Gastroesophageal sphincter (tissue), 3 donors: ENCODE measurements around the gene SLC16A6.

Experiments used
- CTCF ChIP-seq, 4 experiments: fragments of 200-600 bp in 2 of 4; fragments of 450-650 bp in 2 of 4; sonication (generic) in 1 of 4; IDR thresholded peaks; one replicate each; pipeline ENCODE4 v1.5.1; 2017 to 2019; ENCODE audit warnings: antibody characterized with exemption in 4 of 4, mild to moderate bottlenecking in 2 of 4, moderate library complexity in 2 of 4
- POLR2A ChIP-seq, 2 donors: fragments of 450-650 bp; IDR thresholded peaks; one replicate each; pipeline ENCODE4 v1.6.1; 2017; ENCODE audit warnings: antibody characterized with exemption in 2 of 2, mild to moderate bottlenecking in 2 of 2, moderate library complexity in 1 of 2

- no peak for TF ChIP-seq POLR2A (IDR thresholded peaks at IDR 0.05)
- TF ChIP-seq CTCF (IDR thresholded peaks at IDR 0.05): no peak
These were observed 69.1 kb downstream of the SLC16A6 start for GRCh38 chr17:68221786-68222185.
